Activated T-cell treated with anti-CD3 and anti-CD28 coated beads, Interleukin-2, amount 50 U/mL, for 24 hours (primary cell): ENCODE results near the gene SOX18.

ENCODE experiments used
- DNase-seq: peaks from one replicate; pipeline ENCODE4 v3.0.0-alpha.2; 2020
- H3K27ac Mint-ChIP-seq: 2 replicates; pipeline ENCODE4 v1.8.0; 2020; ENCODE audit warnings: mild to moderate bottlenecking, mixed read lengths
- H3K27me3 Mint-ChIP-seq: 2 replicates; pipeline ENCODE4 v1.8.0; 2020; ENCODE audit warnings: mixed read lengths
- H3K36me3 Mint-ChIP-seq: 2 replicates; pipeline ENCODE4 v1.8.0; 2020; ENCODE audit warnings: low read depth, mixed read lengths
- H3K4me1 Mint-ChIP-seq: 2 replicates; pipeline ENCODE4 v1.8.0; 2020; ENCODE audit warnings: low read depth, mixed read lengths
- H3K4me3 Mint-ChIP-seq: 2 replicates; pipeline ENCODE4 v1.8.0; 2020; ENCODE audit warnings: mild to moderate bottlenecking, moderate library complexity, mixed read lengths
- H3K9me3 Mint-ChIP-seq: 2 replicates; pipeline ENCODE4 v1.8.0; 2020; ENCODE audit warnings: mixed read lengths

The SOX18 gene

DNA sequence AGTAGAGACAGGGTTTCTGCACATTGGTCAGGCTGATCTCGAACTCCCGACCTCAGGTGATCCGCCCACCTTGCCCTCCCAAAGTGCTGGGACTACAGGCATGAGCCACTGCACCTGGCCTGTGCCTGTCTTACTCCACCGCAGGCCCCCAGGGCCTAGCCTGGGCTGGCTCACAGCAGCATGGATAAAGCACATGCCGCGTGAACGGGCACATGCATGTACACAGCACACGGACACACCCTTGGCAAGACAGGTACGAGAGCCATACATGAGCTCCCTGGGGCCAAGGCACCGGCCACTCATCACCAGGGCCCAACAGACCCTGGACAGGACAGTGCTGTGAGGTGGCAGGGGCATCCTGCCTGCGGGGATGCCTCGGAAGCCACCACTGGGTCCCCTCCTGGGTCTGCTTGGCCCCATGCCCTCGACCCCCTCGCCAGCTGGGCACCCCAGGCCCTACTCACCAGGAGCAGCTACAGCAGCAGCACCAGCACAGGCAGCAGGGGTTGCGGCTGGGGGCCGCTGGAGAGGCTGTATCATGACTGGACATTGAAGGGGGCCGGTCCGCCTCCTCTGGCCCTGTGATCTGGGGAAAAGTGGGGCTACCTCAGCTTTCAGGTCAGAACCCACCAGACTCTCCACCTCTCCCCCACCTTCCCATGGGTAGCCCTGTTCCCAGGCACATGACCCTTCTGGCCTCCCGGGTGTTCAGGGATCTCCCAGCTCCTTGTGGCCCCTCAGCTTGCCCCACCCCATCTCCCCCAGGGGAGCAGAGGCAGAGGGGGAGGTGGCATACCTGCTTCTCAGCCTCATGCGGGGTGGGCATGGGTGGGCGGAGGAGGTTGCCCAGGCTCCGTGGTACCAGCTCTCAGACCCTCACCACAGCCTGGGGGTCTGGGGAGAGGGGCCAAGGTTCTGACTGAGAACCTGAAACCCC is 26.9 kb upstream of the SOX18 start:
- no peak for DNase-seq
- no peaks in the 10 kb centered on the region for H3K27me3 Mint-ChIP-seq
- peaks cover 48% of the 10 kb centered on the region for H3K36me3 Mint-ChIP-seq
- H3K9me3 Mint-ChIP-seq, result no peaks in the 10 kb centered on the region
- H3K4me3 Mint-ChIP-seq, result peak overlapping the region; percentile 89
- H3K27ac Mint-ChIP-seq, result peak overlapping the region; percentile 91
- peaks cover 29% of the 10 kb centered on the region for H3K4me1 Mint-ChIP-seq

DNA sequence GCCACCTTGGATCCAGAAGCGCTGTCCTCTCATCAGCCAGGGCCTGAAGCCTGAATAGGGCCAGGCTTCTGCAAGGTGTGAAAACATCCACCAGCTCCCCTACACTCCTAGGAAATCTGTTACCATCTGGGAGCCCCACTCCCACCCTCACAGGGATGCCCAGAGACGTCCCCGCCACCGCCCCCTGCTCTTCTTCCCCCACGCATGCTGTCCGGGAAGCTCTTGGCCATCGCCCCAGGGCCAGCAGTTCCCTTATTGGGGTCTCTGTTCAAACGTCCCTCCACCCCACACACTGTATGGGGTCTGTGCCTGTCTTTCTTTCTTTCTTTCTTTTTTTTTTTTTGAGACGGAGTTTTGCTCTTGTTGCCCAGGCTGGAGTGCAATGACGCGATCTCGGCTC is 26.1 kb upstream of the SOX18 start:
- peaks cover 48% of the 10 kb centered on the region for H3K36me3 Mint-ChIP-seq
- DNase-seq, result no peak
- H3K27me3 Mint-ChIP-seq, result no peaks in the 10 kb centered on the region
- H3K4me3 Mint-ChIP-seq, result no peak overlapping the region
- H3K9me3 Mint-ChIP-seq, result no peaks in the 10 kb centered on the region
- H3K27ac Mint-ChIP-seq, result peak overlapping the region; percentile 79
- peaks cover 27% of the 10 kb centered on the region for H3K4me1 Mint-ChIP-seq

DNA sequence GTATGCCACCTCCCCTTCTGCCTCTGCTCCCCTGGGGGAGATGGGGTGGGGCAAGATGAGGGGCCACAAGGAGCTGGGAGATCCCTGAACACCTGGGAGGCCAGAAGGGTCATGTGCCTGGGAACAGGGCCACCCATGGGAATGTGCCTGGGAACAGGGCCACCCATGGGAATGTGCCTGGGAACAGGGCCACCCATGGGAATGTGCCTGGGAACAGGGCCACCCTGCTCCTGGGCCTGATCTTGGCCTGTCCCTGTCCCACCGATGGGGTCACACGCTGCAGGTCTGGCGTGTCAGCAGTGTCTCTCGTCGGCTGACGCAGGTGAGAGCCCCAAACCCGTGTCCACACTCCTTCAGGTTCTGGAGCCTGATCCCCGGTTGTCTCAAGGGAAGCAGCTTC is 25.5 kb upstream of the SOX18 start:
- Mint-ChIP-seq H3K27ac (peak overlapping the region; percentile 79), H3K4me1 (peaks cover 21% of the 10 kb centered on the region), H3K27me3 (no peaks in the 10 kb centered on the region), H3K36me3 (peaks cover 48% of the 10 kb centered on the region), H3K9me3 (no peaks in the 10 kb centered on the region), H3K4me3 (no peak overlapping the region)
- DNase-seq, result no peak

GRCh38 chr20:64074184-64074789 is 24.8 kb upstream of the SOX18 start:
- Mint-ChIP-seq H3K27me3 (no peaks in the 10 kb centered on the region), H3K4me3 (no peak overlapping the region), H3K36me3 (peaks cover 48% of the 10 kb centered on the region), H3K4me1 (peaks cover 23% of the 10 kb centered on the region), H3K9me3 (no peaks in the 10 kb centered on the region), H3K27ac (no peak overlapping the region)
- DNase-seq, result no peak

GRCh38 chr20:64073476-64074183 is 24.2 kb upstream of the SOX18 start:
- Mint-ChIP-seq H3K27ac (peak overlapping the region; percentile 40), H3K4me1 (peaks cover 18% of the 10 kb centered on the region), H3K4me3 (no peak overlapping the region), H3K27me3 (no peaks in the 10 kb centered on the region), H3K36me3 (peaks cover 43% of the 10 kb centered on the region), H3K9me3 (no peaks in the 10 kb centered on the region)
- DNase-seq, result no peak

- Mint-ChIP-seq H3K27ac (peak overlapping the region; percentile 64), H3K9me3 (no peaks in the 10 kb centered on the region), H3K36me3 (peaks cover 42% of the 10 kb centered on the region), H3K4me1 (peaks cover 13% of the 10 kb centered on the region), H3K27me3 (no peaks in the 10 kb centered on the region), H3K4me3 (no peak overlapping the region)
- no peak for DNase-seq
Observed at GRCh38 chr20:64072498-64073063, 23.1 kb upstream of the SOX18 start.

GRCh38 chr20:64071341-64072332 is 22.2 kb upstream of the SOX18 start:
- DNase-seq, result no peak
- H3K27ac Mint-ChIP-seq, result peak overlapping the region; percentile 64
- H3K36me3 Mint-ChIP-seq, result peaks cover 42% of the 10 kb centered on the region
- H3K27me3 Mint-ChIP-seq, result no peaks in the 10 kb centered on the region
- no peak overlapping the region for H3K4me3 Mint-ChIP-seq
- no peaks in the 10 kb centered on the region for H3K9me3 Mint-ChIP-seq
- peaks cover 16% of the 10 kb centered on the region for H3K4me1 Mint-ChIP-seq

- Mint-ChIP-seq H3K4me3 (no peak overlapping the region), H3K4me1 (peaks cover 28% of the 10 kb centered on the region), H3K27ac (no peak overlapping the region), H3K36me3 (peaks cover 35% of the 10 kb centered on the region), H3K27me3 (no peaks in the 10 kb centered on the region), H3K9me3 (no peaks in the 10 kb centered on the region)
- DNase-seq, result no peak
Observed at GRCh38 chr20:64070244-64070993, 21.0 kb upstream of the SOX18 start.

GRCh38 chr20:64069614-64070243 is 20.3 kb upstream of the SOX18 start:
- DNase-seq, result no peak
- Mint-ChIP-seq H3K4me3 (no peak overlapping the region), H3K27ac (no peak overlapping the region), H3K36me3 (peaks cover 29% of the 10 kb centered on the region), H3K27me3 (no peaks in the 10 kb centered on the region), H3K4me1 (peaks cover 32% of the 10 kb centered on the region), H3K9me3 (no peaks in the 10 kb centered on the region)

DNA sequence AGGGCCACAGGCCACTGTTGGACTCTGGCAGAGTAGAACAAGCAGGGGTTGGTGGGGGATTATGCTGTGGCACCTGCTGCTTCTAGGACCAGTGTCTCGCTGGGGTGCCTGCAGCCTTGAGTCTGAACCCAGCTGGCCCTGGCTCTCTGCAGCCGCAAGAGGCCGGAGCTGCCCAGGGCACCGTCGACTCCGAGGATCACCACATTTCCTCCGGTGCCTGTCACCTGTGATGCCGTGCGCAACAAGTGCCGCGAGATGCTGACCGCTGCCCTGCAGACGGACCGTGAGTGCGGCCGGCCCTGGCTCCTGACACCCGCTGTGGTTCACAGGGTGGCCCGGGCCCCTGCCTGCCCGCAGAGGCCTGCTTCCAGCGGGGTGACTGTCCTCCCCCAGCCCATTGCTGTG is 19.8 kb upstream of the SOX18 start:
- H3K9me3 Mint-ChIP-seq, result no peaks in the 10 kb centered on the region
- DNase-seq, result no peak
- no peak overlapping the region for H3K4me3 Mint-ChIP-seq
- H3K27me3 Mint-ChIP-seq, result no peaks in the 10 kb centered on the region
- peaks cover 24% of the 10 kb centered on the region for H3K36me3 Mint-ChIP-seq
- peaks cover 37% of the 10 kb centered on the region for H3K4me1 Mint-ChIP-seq
- peak overlapping the region; percentile 14 for H3K27ac Mint-ChIP-seq

- Mint-ChIP-seq H3K27me3 (no peaks in the 10 kb centered on the region), H3K9me3 (no peaks in the 10 kb centered on the region), H3K36me3 (peaks cover 18% of the 10 kb centered on the region), H3K4me3 (no peak overlapping the region), H3K27ac (peak overlapping the region; percentile 14), H3K4me1 (peaks cover 44% of the 10 kb centered on the region)
- no peak for DNase-seq
Observed at GRCh38 chr20:64068386-64069208, 19.2 kb upstream of the SOX18 start.

DNA sequence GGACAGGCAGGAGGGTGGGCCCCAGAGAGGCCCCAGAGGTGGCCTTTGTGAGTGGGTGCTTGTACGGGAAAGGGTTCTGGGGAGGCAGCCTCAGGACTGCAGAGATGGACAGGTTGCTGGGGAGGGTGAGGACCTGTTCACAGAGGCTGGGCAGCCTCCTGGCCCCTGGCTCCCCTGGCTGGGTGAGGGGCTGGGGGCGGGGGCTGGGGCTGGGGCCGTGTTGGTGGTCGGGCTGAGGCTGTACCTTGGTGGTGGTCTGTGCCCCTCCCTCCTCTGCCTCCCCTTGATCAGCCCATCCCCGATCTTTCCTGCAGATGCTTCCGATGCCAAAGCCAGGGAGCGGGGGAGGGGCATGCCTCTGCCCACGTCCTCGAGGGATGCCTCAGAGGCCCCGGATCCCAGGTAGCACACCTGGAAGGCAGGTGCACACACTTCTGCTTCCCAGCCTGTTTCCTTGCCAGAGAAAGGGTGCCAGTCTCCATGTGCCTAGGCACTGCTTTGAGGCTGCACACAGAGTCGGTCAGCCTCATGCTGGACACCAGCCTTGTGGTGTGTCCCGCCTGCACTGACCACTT is 18.4 kb upstream of the SOX18 start:
- no peak overlapping the region for H3K4me3 Mint-ChIP-seq
- H3K27me3 Mint-ChIP-seq, result no peaks in the 10 kb centered on the region
- no peaks in the 10 kb centered on the region for H3K9me3 Mint-ChIP-seq
- no peak for DNase-seq
- H3K27ac Mint-ChIP-seq, result no peak overlapping the region
- peaks cover 44% of the 10 kb centered on the region for H3K4me1 Mint-ChIP-seq
- H3K36me3 Mint-ChIP-seq, result peaks cover 11% of the 10 kb centered on the region
